NB4 (cell line): ENCODE results near the gene TTLL12.

ENCODE experiments used
- POLR2A ChIP-seq: IDR thresholded peaks from 2 replicates; pipeline ENCODE4 v1.6.1; 2011; ENCODE audit warnings: mild to moderate bottlenecking; ENCODE audit not compliant: insufficient read length; ENCODE audit errors: extremely low read depth
- TF ChIP-seq, protein P1 (sequence below): IDR thresholded peaks from one replicate; pipeline ENCODE4 v1.5.1; 2012; ENCODE audit warnings: low read depth, low read length
- TF ChIP-seq, protein P2 (sequence below): IDR thresholded peaks from 2 replicates; pipeline ENCODE4 v1.6.1; 2011; ENCODE audit warnings: low read depth, low read length

DNA sequence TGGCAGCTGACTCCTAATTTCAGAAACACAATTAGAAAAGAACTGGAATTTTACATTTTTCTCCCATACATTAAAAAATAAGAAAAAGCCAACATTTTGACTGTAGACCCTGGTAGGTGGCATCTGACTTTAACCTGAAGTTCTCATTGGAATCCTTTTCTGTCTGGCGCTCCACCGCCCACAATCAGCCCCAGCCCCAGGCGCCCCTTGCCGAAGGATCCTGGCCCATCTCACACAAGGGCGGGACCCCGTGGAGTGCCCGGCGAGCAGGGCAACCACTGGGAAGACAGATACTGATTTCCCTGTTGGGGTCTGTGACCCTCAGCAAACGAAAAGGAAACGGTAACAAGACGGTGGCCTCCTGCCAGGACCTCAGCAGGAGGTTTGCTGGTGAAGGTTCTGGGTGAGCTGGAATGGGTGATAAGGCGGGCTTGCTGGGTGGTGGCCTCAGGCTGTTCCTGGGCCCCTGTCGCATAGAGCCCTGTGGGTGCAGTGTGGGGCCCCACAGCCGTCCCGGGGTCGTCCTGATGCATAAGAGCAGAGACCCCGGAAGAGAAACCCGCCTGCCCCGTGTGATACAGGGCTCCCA is 19.8 kb downstream of the TTLL12 start:
- TF ChIP-seq, protein P1, sequence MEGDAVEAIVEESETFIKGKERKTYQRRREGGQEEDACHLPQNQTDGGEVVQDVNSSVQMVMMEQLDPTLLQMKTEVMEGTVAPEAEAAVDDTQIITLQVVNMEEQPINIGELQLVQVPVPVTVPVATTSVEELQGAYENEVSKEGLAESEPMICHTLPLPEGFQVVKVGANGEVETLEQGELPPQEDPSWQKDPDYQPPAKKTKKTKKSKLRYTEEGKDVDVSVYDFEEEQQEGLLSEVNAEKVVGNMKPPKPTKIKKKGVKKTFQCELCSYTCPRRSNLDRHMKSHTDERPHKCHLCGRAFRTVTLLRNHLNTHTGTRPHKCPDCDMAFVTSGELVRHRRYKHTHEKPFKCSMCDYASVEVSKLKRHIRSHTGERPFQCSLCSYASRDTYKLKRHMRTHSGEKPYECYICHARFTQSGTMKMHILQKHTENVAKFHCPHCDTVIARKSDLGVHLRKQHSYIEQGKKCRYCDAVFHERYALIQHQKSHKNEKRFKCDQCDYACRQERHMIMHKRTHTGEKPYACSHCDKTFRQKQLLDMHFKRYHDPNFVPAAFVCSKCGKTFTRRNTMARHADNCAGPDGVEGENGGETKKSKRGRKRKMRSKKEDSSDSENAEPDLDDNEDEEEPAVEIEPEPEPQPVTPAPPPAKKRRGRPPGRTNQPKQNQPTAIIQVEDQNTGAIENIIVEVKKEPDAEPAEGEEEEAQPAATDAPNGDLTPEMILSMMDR = no peak
- TF ChIP-seq POLR2A = no peak
- TF ChIP-seq, protein P2, sequence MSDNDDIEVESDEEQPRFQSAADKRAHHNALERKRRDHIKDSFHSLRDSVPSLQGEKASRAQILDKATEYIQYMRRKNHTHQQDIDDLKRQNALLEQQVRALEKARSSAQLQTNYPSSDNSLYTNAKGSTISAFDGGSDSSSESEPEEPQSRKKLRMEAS = no peak
